NCI-H2227 (cell line): ENCODE results near the gene CNGA3.

ENCODE experiments used
- DNase-seq: peaks from one replicate; lab custom pipeline; 2025; ENCODE audit not compliant: unreplicated experiment; lab: John Stamatoyannopoulos, UW

The CNGA3 gene

GRCh38 chr2:98438190-98439133, 92.2 kb downstream of the CNGA3 start:
- no peak for DNase-seq

DNA sequence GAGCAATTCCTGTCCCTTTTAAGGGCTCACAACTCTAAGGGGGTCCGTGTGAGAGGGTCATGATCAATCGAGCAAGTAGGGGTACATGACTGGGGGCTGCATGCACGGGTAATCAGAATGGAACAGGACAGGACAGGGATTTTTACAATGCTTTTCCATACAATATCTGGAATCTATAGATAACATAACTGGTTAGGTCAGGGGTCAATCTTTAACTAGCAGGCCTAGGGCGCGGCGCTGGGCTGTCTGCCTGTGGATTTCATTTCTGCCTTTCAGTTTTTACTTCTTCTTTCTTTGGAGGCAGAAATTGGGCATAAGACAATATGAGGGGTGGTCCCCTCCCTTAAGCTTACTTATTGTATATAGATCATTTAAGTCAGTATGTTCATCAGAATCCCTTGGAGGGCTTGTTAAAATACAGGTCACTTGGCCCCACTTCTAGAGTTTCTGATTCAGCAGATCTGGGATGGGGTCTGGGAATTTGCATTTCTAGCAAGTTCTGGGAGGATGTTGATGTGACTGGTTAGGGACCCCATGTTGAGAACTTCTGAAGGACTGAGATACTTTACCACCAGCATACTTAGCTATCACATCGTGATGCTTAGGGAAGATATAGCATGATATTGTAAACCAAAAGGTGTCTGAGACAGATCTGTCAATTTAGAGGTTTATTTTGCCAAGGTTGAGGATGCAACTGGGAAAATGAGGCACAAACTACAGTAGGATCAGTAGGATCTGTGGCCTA, 95.6 kb downstream of the CNGA3 start:
- no peak for DNase-seq

DNA sequence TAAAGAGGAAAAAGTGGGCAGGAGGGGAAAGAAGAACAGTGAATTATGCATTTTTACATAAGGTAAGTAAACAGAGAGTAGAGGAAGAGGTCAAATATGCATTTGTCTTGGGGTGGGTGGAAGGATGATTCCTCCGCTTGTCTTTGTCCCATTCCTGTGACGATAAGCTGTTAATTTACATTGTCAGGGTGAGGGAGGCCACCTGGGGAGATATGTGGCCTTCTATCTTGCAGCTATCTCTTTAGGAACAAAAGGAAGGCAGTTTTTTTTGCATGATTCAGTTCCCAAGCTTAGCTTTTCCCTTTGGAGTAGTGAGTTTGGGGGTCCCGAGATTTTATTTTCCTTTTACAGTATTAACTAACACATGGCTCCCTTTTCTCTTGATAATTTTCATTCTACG, 96.2 kb downstream of the CNGA3 start:
- DNase-seq, result no peak

- peak; percentile 90 for DNase-seq
Observed at GRCh38 chr2:98444436-98445176, 98.3 kb downstream of the CNGA3 start, which contains the start of gene INPP4A. TSS of gene INPP4A (plus strand) at chr2:98444858. CDS start at chr2:98520049, 75,191 bp downstream.

DNA sequence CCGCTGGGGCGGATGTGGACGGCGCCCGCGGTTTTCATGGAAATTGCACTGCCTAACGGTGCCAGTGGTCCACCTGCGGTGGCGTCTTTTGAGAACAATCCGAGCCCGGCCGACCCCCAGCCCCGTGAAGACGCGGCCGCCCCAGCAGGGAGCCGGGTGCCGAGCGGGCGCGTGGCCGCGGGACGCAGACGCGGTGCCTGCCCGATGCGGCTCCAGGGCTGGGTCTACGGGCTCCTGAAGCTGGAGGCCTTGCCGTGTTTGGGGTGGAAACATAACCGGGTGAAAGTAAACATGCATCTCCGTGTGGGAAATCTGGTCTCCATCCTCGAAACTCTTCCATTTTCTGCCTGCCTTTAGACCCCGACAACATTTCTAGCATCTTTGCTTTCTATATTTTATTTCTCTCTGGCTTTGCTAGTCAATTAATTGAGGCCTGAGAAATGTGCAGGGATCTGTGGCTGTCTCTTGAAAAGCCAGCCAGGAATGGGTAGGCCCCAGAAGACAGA, 99.0 kb downstream of the CNGA3 start:
- DNase-seq, result peak; percentile 61

DNA sequence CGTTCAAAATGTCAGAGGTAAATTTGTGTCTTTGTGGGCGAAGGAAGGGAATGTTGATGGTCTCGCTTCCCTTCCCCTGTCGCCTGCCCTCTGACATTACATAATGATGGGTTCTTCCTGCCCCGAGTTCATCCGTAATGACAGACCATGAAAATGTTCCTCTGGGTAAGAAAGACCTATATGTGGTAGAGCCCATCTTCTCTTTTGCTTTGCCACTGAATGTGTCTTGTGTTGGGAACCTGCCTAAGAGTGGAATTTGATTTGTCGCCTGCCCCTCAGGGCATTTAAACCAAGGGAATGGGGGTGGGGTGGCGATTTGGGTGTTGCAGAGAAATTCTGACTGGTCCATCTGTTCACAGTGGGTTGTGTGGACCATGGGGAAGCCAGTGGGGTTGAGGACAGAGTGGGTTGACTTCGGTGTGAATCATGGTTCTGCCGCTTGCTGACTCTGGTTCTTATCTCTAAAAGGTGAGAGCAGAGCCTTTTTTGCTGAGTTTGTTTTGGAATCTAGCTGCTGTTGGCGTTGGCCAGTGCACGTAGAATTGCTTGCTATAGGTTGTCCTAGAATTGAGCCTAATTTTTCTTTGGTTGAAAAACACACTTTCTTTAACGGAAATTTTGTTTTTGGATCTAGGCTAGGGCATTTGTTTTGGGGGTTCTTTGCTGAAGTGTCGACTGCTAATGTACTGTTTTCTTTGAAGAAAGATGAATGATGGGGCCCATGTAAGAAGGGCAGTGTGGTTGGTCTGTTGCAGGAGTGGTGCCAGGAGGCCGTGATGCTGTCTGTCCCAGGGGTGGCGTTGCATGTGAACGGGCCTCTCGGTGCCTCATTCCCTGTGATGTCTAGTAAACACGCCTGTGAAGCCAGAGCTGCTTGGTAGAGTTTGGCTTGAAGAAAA, 99.7 kb downstream of the CNGA3 start:
- DNase-seq, result peak; percentile 28

DNA sequence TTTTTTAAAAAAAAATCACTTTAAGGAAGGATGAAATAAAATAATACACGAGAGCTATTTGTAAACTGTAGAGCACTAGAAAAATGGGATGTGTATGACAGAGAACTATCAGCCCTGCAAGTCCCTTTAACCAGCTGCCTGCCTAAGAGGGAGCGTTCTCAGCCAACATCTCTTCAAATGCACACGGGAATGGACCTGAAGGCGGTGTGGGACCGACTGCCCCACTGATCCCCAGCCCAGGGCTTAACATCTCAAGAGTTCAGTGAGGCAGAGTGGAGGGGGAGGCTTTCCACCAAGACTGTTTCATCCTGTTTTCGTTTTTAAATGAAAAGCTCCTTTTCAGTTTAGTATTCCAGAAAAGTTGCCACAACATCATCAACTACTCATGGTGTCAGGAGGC, 100.6 kb downstream of the CNGA3 start:
- no peak for DNase-seq
